Common myeloid progenitor, CD34-positive (primary cell): ENCODE data around the gene NTMT2.

Experiments used
- CTCF ChIA-PET: fragments of 350-600 bp; sonication (Branson Sonifier 250); formaldehyde crosslinking; loops from one replicate; lab custom pipeline; 2021; ENCODE audit warnings: antibody characterized with exemption; lab: Charles Lee
- POLR2A ChIA-PET: fragments of 350-600 bp; sonication (Branson Sonifier 250); formaldehyde crosslinking; loops from one replicate; lab custom pipeline; 2021; ENCODE audit warnings: antibody characterized with exemption; lab: Charles Lee
- DNase-seq, 3 donors: peaks; one replicate each; pipeline versions ENCODE4 v3.0.0 to v3.0.0-alpha.2; 2013
- H3K27ac ChIP-seq, 2 experiments: 1 replicate in 1 of 2; 2 replicates in 1 of 2; pipeline ENCODE4 v1.7.0; 2013; ENCODE audit warnings: inconsistent platforms in 2 of 2, low read length in 2 of 2, mild to moderate bottlenecking in 2 of 2, low read depth in 1 of 2, moderate library complexity in 1 of 2; ENCODE audit not compliant: severe bottlenecking in 2 of 2, insufficient read depth in 1 of 2, poor library complexity in 1 of 2
- H3K27me3 ChIP-seq, 5 experiments: replicated peaks in 2 of 5; 1 replicate in 3 of 5; 2 replicates in 2 of 5; pipeline versions ENCODE4 v1.6.1 to v1.7.0; 2013; ENCODE audit warnings: low read length in 4 of 5, mild to moderate bottlenecking in 2 of 5, moderate library complexity in 2 of 5, inconsistent platforms in 1 of 5; ENCODE audit not compliant: insufficient read depth in 5 of 5, control insufficient read depth in 4 of 5
- H3K36me3 ChIP-seq, 4 experiments: 1 replicate in 2 of 4; 2 replicates in 2 of 4; pipeline versions ENCODE4 v1.6.1 to v1.7.0; 2013; ENCODE audit warnings: low read length in 3 of 4, control low read depth in 1 of 4, mild to moderate bottlenecking in 1 of 4; ENCODE audit not compliant: control insufficient read depth in 4 of 4, insufficient read depth in 4 of 4
- H3K4me1 ChIP-seq, 4 experiments: 1 replicate in 3 of 4; 2 replicates in 1 of 4; pipeline versions ENCODE4 v1.6.1 to v1.7.1; 2013; ENCODE audit warnings: low read length in 3 of 4, mild to moderate bottlenecking in 3 of 4, control low read depth in 1 of 4, inconsistent platforms in 1 of 4, moderate library complexity in 1 of 4; ENCODE audit not compliant: control insufficient read depth in 4 of 4, insufficient read depth in 4 of 4; ENCODE audit errors: control extremely low read depth in 1 of 4
- H3K4me3 ChIP-seq, 7 experiments: 1 replicate in 4 of 7; 2 replicates in 3 of 7; pipeline versions ENCODE4 v1.5.1 to v1.7.0; 2013; ENCODE audit warnings: mild to moderate bottlenecking in 7 of 7, low read length in 6 of 7, moderate library complexity in 6 of 7, inconsistent platforms in 2 of 7, low read depth in 2 of 7, control low read depth in 1 of 7; ENCODE audit not compliant: insufficient read depth in 4 of 7, control insufficient read depth in 1 of 7; ENCODE audit errors: extremely low read depth in 1 of 7
- H3K9me3 ChIP-seq, 5 experiments: 1 replicate in 4 of 5; 2 replicates in 1 of 5; pipeline versions ENCODE4 v1.6.1 to v1.7.1; 2013; ENCODE audit warnings: low read length in 4 of 5, mild to moderate bottlenecking in 2 of 5, inconsistent platforms in 1 of 5, low read depth in 1 of 5, moderate library complexity in 1 of 5; ENCODE audit not compliant: control insufficient read depth in 4 of 5, insufficient read depth in 2 of 5; ENCODE audit errors: control extremely low read depth in 1 of 5
- WGBS: methylation state at CpG from one replicate; pipeline ENCODE4 v1.1.5; 2013; ENCODE audit not compliant: insufficient coverage; 5-methylcytosine and 5-hydroxymethylcytosine counted together

Gene NTMT2

DNA sequence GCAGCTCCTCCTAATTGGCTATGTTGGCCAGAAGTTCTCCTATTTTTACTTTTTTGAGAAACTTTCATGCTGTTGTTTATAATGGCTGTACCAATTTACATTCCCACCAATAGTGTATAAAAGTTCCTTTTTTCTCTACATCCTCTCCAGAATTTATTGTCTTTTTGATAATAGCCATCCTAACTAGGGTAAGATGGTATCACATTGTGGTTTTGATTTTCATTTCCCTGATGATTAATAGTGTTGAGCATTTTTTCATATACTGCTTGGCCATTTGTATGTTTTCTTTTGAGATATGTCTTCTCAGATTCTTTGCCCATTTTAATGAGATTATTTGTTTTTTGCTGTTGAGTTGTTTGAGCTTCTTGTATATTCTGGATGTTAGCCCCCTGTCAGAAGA, 46.8 kb downstream of the NTMT2 start:
- Histone ChIP-seq H3K4me3 (no peak overlapping the region), H3K9me3 (peaks cover 0 to 11% (median 1%) of the 10 kb centered on the region in 5 experiments), H3K27me3 (no peaks in the 10 kb centered on the region), H3K36me3 (no peaks in the 10 kb centered on the region), H3K27ac (no peak overlapping the region), H3K4me1 (no peaks in the 10 kb centered on the region)
- no peak for DNase-seq
- ChIA-PET POLR2A (no interaction called here), CTCF (no interaction called here)

DNA sequence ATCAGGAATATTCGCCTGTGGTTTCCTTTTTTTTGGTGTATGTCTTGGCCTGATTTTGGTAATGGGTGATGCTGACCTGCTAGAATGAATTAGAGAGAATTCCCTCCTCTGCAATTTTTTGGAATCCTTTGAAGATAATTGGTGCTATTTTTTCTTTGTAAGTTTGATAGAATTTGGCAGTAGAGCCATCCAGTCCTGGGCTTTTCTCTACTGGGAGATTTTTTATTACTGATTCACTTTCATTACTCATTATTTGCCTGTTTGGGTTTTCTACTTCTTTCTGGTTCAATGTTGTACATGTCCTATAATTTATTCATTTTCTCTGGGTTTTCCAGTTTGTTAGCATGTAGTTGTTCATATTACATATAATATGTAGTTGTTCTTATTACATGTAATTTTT, 48.7 kb downstream of the NTMT2 start:
- no peak for DNase-seq
- no peaks in the 10 kb centered on the region for H3K27me3 ChIP-seq
- peaks cover 0 to 10% (median 1%) of the 10 kb centered on the region in 5 experiments for H3K9me3 ChIP-seq
- no peak overlapping the region for H3K27ac ChIP-seq
- WGBS: 100% methylated on average over 1 of the region's 1 CpG
- CTCF ChIA-PET: no interaction called here
- no peaks in the 10 kb centered on the region for H3K36me3 ChIP-seq
- POLR2A ChIA-PET: no interaction called here
- no peaks in the 10 kb centered on the region for H3K4me1 ChIP-seq
- H3K4me3 ChIP-seq: no peak overlapping the region

DNA sequence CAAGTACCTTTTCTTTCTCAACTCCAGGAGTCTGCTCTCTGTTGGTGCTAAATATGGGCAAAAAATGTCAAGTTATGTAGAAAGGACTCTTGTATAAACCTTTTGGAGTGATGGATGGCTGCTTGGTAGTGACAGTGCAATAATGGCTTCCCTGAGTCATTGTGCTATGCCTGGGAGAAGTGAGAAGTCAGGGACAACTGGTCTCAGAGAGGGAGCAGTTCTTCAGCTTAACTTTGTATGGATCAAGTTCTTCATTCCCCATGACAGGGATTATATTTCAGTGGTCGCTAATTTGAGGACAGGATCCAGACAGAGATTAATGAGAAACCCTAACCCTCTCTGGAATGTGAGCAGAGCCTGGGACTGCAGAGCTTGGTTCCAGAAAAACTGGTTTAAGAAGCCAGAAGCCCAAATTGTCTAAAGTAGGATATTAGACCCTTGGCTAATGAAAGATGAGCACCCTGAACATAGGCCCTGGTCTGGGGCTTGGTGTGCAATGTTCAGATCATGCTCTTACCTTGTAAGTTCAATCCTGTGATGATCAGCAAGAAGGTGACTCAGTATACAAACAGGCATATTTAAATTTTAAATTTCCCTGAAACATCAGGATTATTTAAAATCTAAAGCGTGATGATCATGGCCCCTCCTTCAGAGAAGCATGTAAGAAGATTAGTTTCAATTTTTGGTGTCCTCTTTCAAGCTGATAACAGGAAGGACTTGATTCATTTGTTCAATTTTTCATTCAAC, 50.9 kb downstream of the NTMT2 start:
- 75% methylated on average over 1 of the region's 2 CpGs for WGBS
- ChIA-PET CTCF (no interaction called here), POLR2A (no interaction called here)
- no peaks in the 10 kb centered on the region for H3K27me3 ChIP-seq
- peaks cover 0 to 3% (median 0%) of the 10 kb centered on the region in 5 experiments for H3K9me3 ChIP-seq
- H3K36me3 ChIP-seq: no peaks in the 10 kb centered on the region
- DNase-seq: no peak
- H3K4me1 ChIP-seq: no peaks in the 10 kb centered on the region
- H3K4me3 ChIP-seq: no peak overlapping the region
- H3K27ac ChIP-seq: no peak overlapping the region

DNA sequence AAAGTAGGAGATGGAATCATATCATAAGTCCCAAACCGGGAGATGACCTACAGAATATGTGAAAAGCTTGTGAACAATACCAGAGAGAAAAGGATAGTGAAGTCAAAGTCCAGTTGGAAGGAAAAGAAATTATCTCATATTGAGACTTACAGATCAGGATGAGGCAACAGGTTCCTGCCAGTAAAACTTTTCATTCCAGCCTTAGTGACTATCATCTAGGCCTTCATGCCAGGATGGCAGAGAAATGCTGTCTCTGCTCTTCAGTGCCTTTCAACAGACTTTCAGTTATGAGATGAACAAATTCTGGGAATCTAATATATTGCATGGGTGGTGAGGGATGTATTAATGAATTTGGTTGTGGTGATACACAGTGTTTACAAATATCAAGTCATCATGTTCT, 52.3 kb downstream of the NTMT2 start:
- Histone ChIP-seq H3K9me3 (no peaks in the 10 kb centered on the region), H3K27me3 (no peaks in the 10 kb centered on the region), H3K4me3 (no peak overlapping the region), H3K4me1 (no peaks in the 10 kb centered on the region), H3K27ac (no peak overlapping the region), H3K36me3 (no peaks in the 10 kb centered on the region)
- ChIA-PET CTCF (no interaction called here), POLR2A (no interaction called here)
- DNase-seq: no peak
- 100% methylated on average over 1 of the region's 1 CpG for WGBS

DNA sequence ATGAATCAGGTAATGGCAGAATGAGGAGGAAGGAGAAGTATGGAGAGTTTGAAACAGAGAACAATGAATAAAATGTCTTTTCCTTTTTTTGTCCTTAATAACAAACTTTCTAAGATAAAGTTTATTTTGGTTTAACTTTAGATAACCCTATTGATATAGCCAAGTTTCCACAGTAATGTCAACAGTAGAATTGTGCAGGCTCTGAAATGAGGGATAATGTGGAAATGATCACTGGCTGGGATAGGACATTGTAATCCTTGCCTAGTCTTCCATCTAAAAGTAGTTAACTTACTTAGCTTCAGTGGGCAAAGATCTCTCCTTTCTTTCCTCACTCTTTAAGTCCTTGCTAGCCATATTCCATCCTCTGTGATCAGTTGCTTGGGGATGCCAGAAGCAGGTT, 52.8 kb downstream of the NTMT2 start:
- no peak for DNase-seq
- ChIA-PET POLR2A (no interaction called here), CTCF (no interaction called here)
- H3K27ac ChIP-seq: no peak overlapping the region
- no peaks in the 10 kb centered on the region for H3K4me1 ChIP-seq
- H3K36me3 ChIP-seq: no peaks in the 10 kb centered on the region
- H3K4me3 ChIP-seq: no peak overlapping the region
- no peaks in the 10 kb centered on the region for H3K9me3 ChIP-seq
- H3K27me3 ChIP-seq: no peaks in the 10 kb centered on the region

DNA sequence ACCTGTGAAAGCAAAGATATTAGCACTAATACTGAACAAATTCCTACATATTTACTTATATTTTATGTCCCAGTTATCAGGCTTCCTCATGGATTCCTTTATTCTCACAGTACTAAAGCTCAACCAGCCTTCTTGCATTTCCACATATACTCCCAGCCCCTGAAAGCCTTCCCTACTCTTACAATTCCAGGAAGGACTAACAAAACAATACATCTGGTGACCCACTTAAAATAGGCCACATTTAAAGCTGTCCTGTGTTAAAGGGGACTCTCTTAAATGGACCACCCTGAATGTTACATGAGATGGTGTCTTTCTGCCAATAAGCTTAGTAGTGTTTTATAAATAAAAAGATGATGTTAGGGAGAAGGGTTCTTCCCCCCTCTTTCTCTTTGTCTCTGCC, 54.4 kb downstream of the NTMT2 start:
- CTCF ChIA-PET: no interaction called here
- POLR2A ChIA-PET: no interaction called here
- no peak for DNase-seq
- Histone ChIP-seq H3K4me3 (no peak overlapping the region), H3K36me3 (no peaks in the 10 kb centered on the region), H3K9me3 (no peaks in the 10 kb centered on the region), H3K27me3 (no peaks in the 10 kb centered on the region), H3K4me1 (no peaks in the 10 kb centered on the region), H3K27ac (no peak overlapping the region)

DNA sequence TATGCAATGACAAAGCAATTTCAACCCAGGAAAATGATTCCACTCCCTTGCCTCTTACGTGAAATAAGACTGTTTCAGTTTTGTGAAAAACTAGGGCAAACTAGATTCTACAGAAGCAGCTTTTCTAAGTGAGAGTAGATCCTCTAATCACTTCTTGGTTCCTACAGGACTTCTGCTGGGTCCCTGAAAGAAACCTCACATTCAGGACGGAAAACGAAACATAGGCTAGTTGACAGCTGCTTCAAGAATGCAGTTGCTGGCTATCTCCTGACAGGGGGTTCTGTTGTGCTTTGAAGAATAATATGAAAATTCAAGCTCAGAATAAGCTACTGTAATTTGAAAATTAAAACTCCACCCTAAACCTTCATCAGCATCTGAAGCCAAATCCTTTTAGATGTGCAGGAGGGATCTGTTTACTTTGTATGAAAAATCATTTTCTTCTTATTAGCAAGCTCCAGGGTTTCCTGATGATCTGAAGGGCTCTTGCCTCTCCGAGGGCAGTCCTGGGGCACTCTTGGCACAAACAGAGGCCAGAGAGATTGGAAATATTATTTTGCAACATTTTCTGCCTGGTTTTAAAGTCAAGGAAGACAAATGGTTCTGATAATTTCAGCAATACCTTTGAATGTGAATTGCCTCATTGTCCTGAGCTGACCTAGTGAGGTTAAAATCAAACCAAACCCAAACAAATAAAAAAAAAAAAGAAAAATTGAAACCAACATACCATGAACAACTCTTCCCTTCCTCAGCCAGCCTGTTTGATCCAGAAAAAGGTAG, 55.0 kb downstream of the NTMT2 start:
- CTCF ChIA-PET: no interaction called here
- DNase-seq: peak in 1 of 3 donors; percentile 14
- POLR2A ChIA-PET: no interaction called here
- H3K4me3 ChIP-seq: peak overlapping the region in 1 of 7 experiments; percentile 42
- 44% methylated on average over 4 of the region's 4 CpGs for WGBS
- no peaks in the 10 kb centered on the region for H3K4me1 ChIP-seq
- no peaks in the 10 kb centered on the region for H3K9me3 ChIP-seq
- H3K27ac ChIP-seq: no peak overlapping the region
- no peaks in the 10 kb centered on the region for H3K36me3 ChIP-seq
- H3K27me3 ChIP-seq: no peaks in the 10 kb centered on the region
